ENCODE measurements around the gene THOP1. TPM values are rescaled to one million over a fixed set of nuclear protein-coding genes. Genes with fewer than 3 reads are reported as not detected.
A peak's percentile ranks its signal among the peaks of the same experiment; 100 is the strongest.

Gene THOP1
- total RNA-seq, 2 experiments from 2014 or later: 126 TPM

GRCh38 chr19:2846180-2846894 lies 61.0 kb downstream of the THOP1 start:
- no peak for DNase-seq
- H3K4me3 Mint-ChIP-seq: no peak overlapping the region
- peaks cover 28% of the 10 kb centered on the region for H3K36me3 Mint-ChIP-seq
- intact Hi-C loops (cut with micrococcal nuclease): no loop called here
- POLR2A ChIA-PET: no interaction called here
- no peak overlapping the region for H3K27ac Mint-ChIP-seq
- H3K4me1 Mint-ChIP-seq (ENCODE audit: low read depth): peaks cover 19% of the 10 kb centered on the region
- H3K27me3 Mint-ChIP-seq: no peaks in the 10 kb centered on the region
- CTCF ChIA-PET: no interaction called here
- H3K9me3 Mint-ChIP-seq: peaks cover 15% of the 10 kb centered on the region

- no peak for DNase-seq
Measured at GRCh38 chr19:2847507-2847906, 62.2 kb downstream of the THOP1 start.

GRCh38 chr19:2848616-2849015 lies 63.3 kb downstream of the THOP1 start:
- peaks cover 50% of the 10 kb centered on the region for H3K36me3 Mint-ChIP-seq
- intact Hi-C loops (cut with micrococcal nuclease): no loop called here
- H3K27ac Mint-ChIP-seq: no peak overlapping the region
- CTCF ChIA-PET: no interaction called here
- peaks cover 13% of the 10 kb centered on the region for H3K4me1 Mint-ChIP-seq (ENCODE audit: low read depth)
- no peak overlapping the region for H3K4me3 Mint-ChIP-seq
- no peak for DNase-seq
- POLR2A ChIA-PET: no interaction called here
- peaks cover 37% of the 10 kb centered on the region for H3K9me3 Mint-ChIP-seq
- H3K27me3 Mint-ChIP-seq: no peaks in the 10 kb centered on the region

More at GRCh38 chr19:2847507-2847906, 62.2 kb downstream of the THOP1 start:
- intact Hi-C loops (cut with micrococcal nuclease): no loop called here
- Mint-ChIP-seq H3K27me3 (no peaks in the 10 kb centered on the region), H3K9me3 (peaks cover 26% of the 10 kb centered on the region), H3K36me3 (peaks cover 38% of the 10 kb centered on the region), H3K4me1 (ENCODE audit: low read depth) (peaks cover 14% of the 10 kb centered on the region), H3K4me3 (no peak overlapping the region), H3K27ac (no peak overlapping the region)
- ChIA-PET POLR2A (no interaction called here), CTCF (no interaction called here)

- no peak for DNase-seq
- H3K27me3 Mint-ChIP-seq: no peaks in the 10 kb centered on the region
- peaks cover 57% of the 10 kb centered on the region for H3K36me3 Mint-ChIP-seq
- ChIA-PET CTCF (interaction anchor here (0.8 to 1.1 kb wide), 2 partner anchors 9 kb away, joined by 3 read pairs; partner anchors contain the start of gene ZNF555), POLR2A (interaction anchor here (1.7 kb wide), 1 partner anchor 12 kb away, joined by 4 read pairs; no protein-coding TSS in a partner anchor)
- intact Hi-C loops (cut with micrococcal nuclease): no loop called here
- H3K4me3 Mint-ChIP-seq: no peak overlapping the region
- H3K27ac Mint-ChIP-seq: peak overlapping the region; percentile 1
- H3K9me3 Mint-ChIP-seq: peaks cover 51% of the 10 kb centered on the region
- peaks cover 15% of the 10 kb centered on the region for H3K4me1 Mint-ChIP-seq (ENCODE audit: low read depth)
Measured at GRCh38 chr19:2850256-2850925, 65.1 kb downstream of the THOP1 start.

- peaks cover 58% of the 10 kb centered on the region for H3K36me3 Mint-ChIP-seq
- peaks cover 62% of the 10 kb centered on the region for H3K9me3 Mint-ChIP-seq
- H3K4me3 Mint-ChIP-seq: no peak overlapping the region
- no peak overlapping the region for H3K27ac Mint-ChIP-seq
- POLR2A ChIA-PET: interaction anchor here (0.7 kb wide), 1 partner anchor 7 kb away, joined by 3 read pairs; no protein-coding TSS in a partner anchor
- no peaks in the 10 kb centered on the region for H3K27me3 Mint-ChIP-seq
- CTCF ChIA-PET: no interaction called here
- intact Hi-C loops (cut with micrococcal nuclease): no loop called here
- no peak for DNase-seq
- peaks cover 30% of the 10 kb centered on the region for H3K4me1 Mint-ChIP-seq (ENCODE audit: low read depth)
Measured at GRCh38 chr19:2852598-2852997, 67.3 kb downstream of the THOP1 start.

- intact Hi-C loops (cut with micrococcal nuclease): no loop called here
- POLR2A ChIA-PET: interaction anchor here (0.7 kb wide), 1 partner anchor 8 kb away, joined by 3 read pairs; no protein-coding TSS in a partner anchor
- Mint-ChIP-seq H3K4me1 (ENCODE audit: low read depth) (peaks cover 30% of the 10 kb centered on the region), H3K27me3 (no peaks in the 10 kb centered on the region), H3K36me3 (peaks cover 57% of the 10 kb centered on the region), H3K9me3 (peaks cover 62% of the 10 kb centered on the region), H3K4me3 (no peak overlapping the region), H3K27ac (no peak overlapping the region)
- CTCF ChIA-PET: interaction anchor here (0.7 kb wide), 1 partner anchor 12 kb away, joined by 3 read pairs; the partner anchor contains the start of gene ZNF555
- no peak for DNase-seq
Measured at GRCh38 chr19:2853015-2853606, 67.8 kb downstream of the THOP1 start.

GRCh38 chr19:2854849-2855248 lies 69.5 kb downstream of the THOP1 start:
- ChIA-PET CTCF (no interaction called here), POLR2A (no interaction called here)
- Mint-ChIP-seq H3K36me3 (peaks cover 55% of the 10 kb centered on the region), H3K27me3 (no peaks in the 10 kb centered on the region), H3K4me1 (ENCODE audit: low read depth) (peaks cover 27% of the 10 kb centered on the region), H3K9me3 (peaks cover 60% of the 10 kb centered on the region), H3K27ac (no peak overlapping the region), H3K4me3 (no peak overlapping the region)
- intact Hi-C loops (cut with micrococcal nuclease): no loop called here
- DNase-seq: no peak

GRCh38 chr19:2856457-2857050 lies 71.3 kb downstream of the THOP1 start:
- no peak for DNase-seq
- Mint-ChIP-seq H3K4me1 (ENCODE audit: low read depth) (peaks cover 17% of the 10 kb centered on the region), H3K27me3 (no peaks in the 10 kb centered on the region), H3K4me3 (no peak overlapping the region), H3K27ac (peak overlapping the region; percentile 64), H3K9me3 (peaks cover 46% of the 10 kb centered on the region), H3K36me3 (peaks cover 40% of the 10 kb centered on the region)
- CTCF ChIA-PET: interaction anchor here (0.9 to 1.3 kb wide), 3 partner anchors 15 to 179 kb away, joined by 3 to 5 read pairs (median 3); partner anchors contain the start of gene ZNF555
- POLR2A ChIA-PET: interaction anchor here (1.8 kb wide), 1 partner anchor 78 kb away, joined by 5 read pairs; no protein-coding TSS in a partner anchor
- intact Hi-C loops (cut with micrococcal nuclease): no loop called here

- Mint-ChIP-seq H3K4me1 (ENCODE audit: low read depth) (peaks cover 17% of the 10 kb centered on the region), H3K9me3 (peaks cover 23% of the 10 kb centered on the region), H3K4me3 (no peak overlapping the region), H3K36me3 (peaks cover 17% of the 10 kb centered on the region), H3K27ac (no peak overlapping the region), H3K27me3 (no peaks in the 10 kb centered on the region)
- ChIA-PET POLR2A (no interaction called here), CTCF (interaction anchor here (1.0 kb wide), 1 partner anchor 18 kb away, joined by 4 read pairs; the partner anchor contains the start of gene ZNF555)
- intact Hi-C loops (cut with micrococcal nuclease): no loop called here
- DNase-seq: no peak
Measured at GRCh38 chr19:2858864-2859263, 73.6 kb downstream of the THOP1 start.

GRCh38 chr19:2863816-2864215 lies 78.5 kb downstream of the THOP1 start:
- H3K9me3 Mint-ChIP-seq: no peaks in the 10 kb centered on the region
- H3K4me3 Mint-ChIP-seq: no peak overlapping the region
- no peaks in the 10 kb centered on the region for H3K4me1 Mint-ChIP-seq (ENCODE audit: low read depth)
- POLR2A ChIA-PET: no interaction called here
- intact Hi-C loops (cut with micrococcal nuclease): no loop called here
- DNase-seq: no peak
- H3K36me3 Mint-ChIP-seq: no peaks in the 10 kb centered on the region
- CTCF ChIA-PET: no interaction called here
- no peak overlapping the region for H3K27ac Mint-ChIP-seq
- peaks cover 5% of the 10 kb centered on the region for H3K27me3 Mint-ChIP-seq

All from activated CD4-positive, alpha-beta memory T cell treated with anti-CD3 and anti-CD28 coated beads for 36 hours (primary cell).